ENCODE results near the gene CCDC117.
A peak's percentile ranks its signal among the peaks of the same experiment; 100 is the strongest.

Gene CCDC117

GRCh38 chr22:28766628-28767027, 5.9 kb upstream of the CCDC117 start:
- in situ Hi-C loops (cut with MboI; ENCODE audit: low pct_unique_long_range_greater_than_20kb, low sequenced_read_pairs) = no loop called here

GRCh38 chr22:28768701-28769393, 3.6 kb upstream of the CCDC117 start:
- DNase-seq = no peak
- in situ Hi-C loops (cut with MboI; ENCODE audit: low pct_unique_long_range_greater_than_20kb, low sequenced_read_pairs) = no loop called here

More at GRCh38 chr22:28766628-28767027, 5.9 kb upstream of the CCDC117 start:
- DNase-seq = no peak

- no peak for DNase-seq
- in situ Hi-C loops (cut with MboI; ENCODE audit: low pct_unique_long_range_greater_than_20kb, low sequenced_read_pairs) = no loop called here
Measured at GRCh38 chr22:28769394-28770085, 3.0 kb upstream of the CCDC117 start.

- DNase-seq = no peak
- in situ Hi-C loops (cut with MboI; ENCODE audit: low pct_unique_long_range_greater_than_20kb, low sequenced_read_pairs) = no loop called here
Measured at GRCh38 chr22:28771195-28771791, 1.2 kb upstream of the CCDC117 start.

GRCh38 chr22:28773461-28773867, 969 bp downstream of the CCDC117 start:
- in situ Hi-C loops (cut with MboI; ENCODE audit: low pct_unique_long_range_greater_than_20kb, low sequenced_read_pairs) = no loop called here

GRCh38 chr22:28774378-28774777, 1.9 kb downstream of the CCDC117 start:
- in situ Hi-C loops (cut with MboI; ENCODE audit: low pct_unique_long_range_greater_than_20kb, low sequenced_read_pairs) = no loop called here
- DNase-seq = no peak

More at GRCh38 chr22:28773461-28773867, 969 bp downstream of the CCDC117 start:
- peak; percentile 27 for DNase-seq

GRCh38 chr22:28779833-28780232, 7.3 kb downstream of the CCDC117 start:
- no peak for DNase-seq
- in situ Hi-C loops (cut with MboI; ENCODE audit: low pct_unique_long_range_greater_than_20kb, low sequenced_read_pairs) = no loop called here

- DNase-seq = no peak
- in situ Hi-C loops (cut with MboI; ENCODE audit: low pct_unique_long_range_greater_than_20kb, low sequenced_read_pairs) = no loop called here
Measured at GRCh38 chr22:28780296-28780695, 7.8 kb downstream of the CCDC117 start.

- in situ Hi-C loops (cut with MboI; ENCODE audit: low pct_unique_long_range_greater_than_20kb, low sequenced_read_pairs) = no loop called here
- DNase-seq = no peak
Measured at GRCh38 chr22:28783786-28784671, 11.5 kb downstream of the CCDC117 start.

GRCh38 chr22:28788601-28789000, 16.1 kb downstream of the CCDC117 start:
- no peak for DNase-seq
- in situ Hi-C loops (cut with MboI; ENCODE audit: low pct_unique_long_range_greater_than_20kb, low sequenced_read_pairs) = no loop called here

- DNase-seq = no peak
- in situ Hi-C loops (cut with MboI; ENCODE audit: low pct_unique_long_range_greater_than_20kb, low sequenced_read_pairs) = no loop called here
Measured at GRCh38 chr22:28791124-28791523, 18.6 kb downstream of the CCDC117 start.

GRCh38 chr22:28791841-28792490, 19.5 kb downstream of the CCDC117 start:
- in situ Hi-C loops (cut with MboI; ENCODE audit: low pct_unique_long_range_greater_than_20kb, low sequenced_read_pairs) = no loop called here
- no peak for DNase-seq

GRCh38 chr22:28792491-28793383, 20.2 kb downstream of the CCDC117 start:
- DNase-seq = peak; percentile 77
- in situ Hi-C loops (cut with MboI; ENCODE audit: low pct_unique_long_range_greater_than_20kb, low sequenced_read_pairs) = no loop called here

GRCh38 chr22:28793976-28794584, 21.6 kb downstream of the CCDC117 start:
- in situ Hi-C loops (cut with MboI; ENCODE audit: low pct_unique_long_range_greater_than_20kb, low sequenced_read_pairs) = no loop called here
- no peak for DNase-seq

- no peak for DNase-seq
- in situ Hi-C loops (cut with MboI; ENCODE audit: low pct_unique_long_range_greater_than_20kb, low sequenced_read_pairs) = no loop called here
Measured at GRCh38 chr22:28795071-28795693, 22.7 kb downstream of the CCDC117 start.

GRCh38 chr22:28795932-28796856, 23.7 kb downstream of the CCDC117 start:
- in situ Hi-C loops (cut with MboI; ENCODE audit: low pct_unique_long_range_greater_than_20kb, low sequenced_read_pairs) = no loop called here
- no peak for DNase-seq

All from KBM-7 (cell line).